ENCODE measurements around the gene B3GAT3. TPM values are rescaled to one million over a fixed set of nuclear protein-coding genes. Genes with fewer than 3 reads are reported as not detected.

B3GAT3 gene
- total and polyA plus RNA-seq, 2 donors (not counting 3 experiments of a cell fraction or from before 2014, with no cell fraction given): 31.6 to 37.2 TPM

- Histone ChIP-seq H3K9me3 (replicated peaks; ENCODE audit: control insufficient read depth, insufficient read depth, low read length) (no peaks in the 10 kb centered on the region), H3K9me1 (replicated peaks; ENCODE audit: control insufficient read depth, extremely low read depth, insufficient read depth, low read length) (no peaks in the 10 kb centered on the region), H2AFZ (ENCODE audit: low read depth, low read length) (no peak overlapping the region), H3K4me2 (ENCODE audit: insufficient read depth, low read length) (no peak overlapping the region), H3K4me1 (ENCODE audit: control insufficient read depth, extremely low read depth, insufficient read depth, low read length) (peaks cover 13% of the 10 kb centered on the region), H3K27ac (ENCODE audit: insufficient read depth, low read depth, low read length) (no peak overlapping the region), H3K9ac (replicated peaks; ENCODE audit: extremely low read depth, insufficient read depth, low read length) (no peak overlapping the region), H3K4me3 (replicated peaks in 1 of 3; ENCODE audit: insufficient read depth in 1 of 3, low read depth in 1 of 3, low read length in 3 of 3) (no peak overlapping the region), H3K36me3 (ENCODE audit: control insufficient read depth in 2 of 2, extremely low read depth in 1 of 2, insufficient read depth in 2 of 2, low read length in 2 of 2) (peaks cover 7 to 21% of the 10 kb centered on the region in 2 experiments), H3K27me3 (ENCODE audit: control insufficient read depth in 2 of 2, insufficient read depth in 2 of 2, low read length in 2 of 2) (no peaks in the 10 kb centered on the region), H4K20me1 (replicated peaks; ENCODE audit: control insufficient read depth, extremely low read depth, insufficient read depth, low read length) (no peaks in the 10 kb centered on the region), H3K79me2 (ENCODE audit: control insufficient read depth, insufficient read depth, low read length) (peaks cover 37% of the 10 kb centered on the region)
- POLR2A ChIA-PET: interaction anchor here (2.5 kb wide), 1 partner anchor 16 kb away, joined by 13 read pairs; the partner anchor contains the start of genes C11orf98 and CSKMT
- CTCF ChIA-PET: interaction anchor here (1.7 to 1.9 kb wide), 2 partner anchors 45 to 58 kb away, joined by 4 read pairs; partner anchors contain the start of gene TUT1
- TF ChIP-seq MAX (IDR thresholded peaks at IDR 0.05; ENCODE audit: insufficient read depth, insufficient read length) (no peak), GATA2 (IDR thresholded peaks at IDR 0.05; ENCODE audit: insufficient read depth, insufficient read length, low read depth, low read length) (no peak), MYC (IDR thresholded peaks at IDR 0.05; ENCODE audit: low read depth, low read length) (no peak), CTCF (IDR thresholded peaks at IDR 0.05; ENCODE audit: extremely low read depth in 1 of 2, insufficient read depth in 1 of 2, low read depth in 1 of 2, low read length in 2 of 2) (no peak), FOS (IDR thresholded peaks at IDR 0.05; ENCODE audit: borderline replicate concordance, insufficient read depth, low read length) (no peak), POLR2AphosphoS5 (IDR thresholded peaks at IDR 0.05; ENCODE audit: insufficient read depth, low read depth, low read length) (no peak), JUN (IDR thresholded peaks at IDR 0.05; ENCODE audit: borderline replicate concordance, insufficient read depth, insufficient read length, low read depth) (no peak), POLR2A (IDR thresholded peaks at IDR 0.05; ENCODE audit: low read depth, low read length) (no peak), EZH2 (IDR thresholded peaks at IDR 0.05; ENCODE audit: borderline replicate concordance, low read depth, low read length, severe bottlenecking) (no peak)
- FAIRE-seq (no peak), DNase-seq (ENCODE audit: low read depth, low spot score) (no peak)
- dilution Hi-C loops (cut with MboI; ENCODE audit: extremely low pct_ligation_motif_present, low sequenced_read_pairs): no loop called here
- intact Hi-C loops (cut with micrococcal nuclease): no loop called here
- BruUV-seq (replicated peaks): no TSS peak
These were observed 27.7 kb upstream of the B3GAT3 start for GRCh38 chr11:62649486-62649885.

Data from endothelial cell of umbilical vein (primary cell).